B cell (primary cell): ENCODE results near the gene TLX1. TPM values are rescaled to one million over a fixed set of nuclear protein-coding genes. Genes with fewer than 3 reads are reported as not detected.

Source experiments
- ATAC-seq: fragments of 200-7000 bp; cut with Tn5 transposase; one replicate; pipeline ENCODE4 v1.10.0; 2021; ENCODE audit warnings: low read depth, mild to moderate bottlenecking, moderate number of reproducible peaks, moderate library complexity
- CTCF ChIA-PET: fragments of 350-600 bp; sonication (Branson Sonifier 250); formaldehyde crosslinking; loops from one replicate; lab custom pipeline; 2021; ENCODE audit warnings: antibody characterized with exemption, inconsistent platforms; lab: Charles Lee
- POLR2A ChIA-PET: fragments of 350-600 bp; sonication (Branson Sonifier 250); formaldehyde crosslinking; loops from one replicate; lab custom pipeline; 2021; ENCODE audit warnings: antibody characterized with exemption; lab: Charles Lee
- DNase-seq: peaks from one replicate; pipeline ENCODE4 v3.0.0; 2013
- H2AFZ ChIP-seq: 2 replicates; pipeline ENCODE4 v1.6.1; 2012; ENCODE audit warnings: mild to moderate bottlenecking, low read depth, low read length; ENCODE audit not compliant: insufficient read depth, poor library complexity, severe bottlenecking
- H3K27ac ChIP-seq, 2 donors: 1 replicate in 1 of 2; 2 replicates in 1 of 2; pipeline ENCODE4 v1.5.1; 2012 to 2013; ENCODE audit warnings: low read length in 2 of 2, mild to moderate bottlenecking in 2 of 2, moderate library complexity in 1 of 2
- H3K27me3 ChIP-seq, 4 experiments: fragments of 200-600 bp in 1 of 4; sonication (generic) in 1 of 4; replicated peaks in 1 of 4; 1 replicate in 2 of 4; 2 replicates in 2 of 4; pipeline versions ENCODE4 v1.6.1 to v1.7.0; 2013 to 2016; ENCODE audit warnings: low read length in 3 of 4, mild to moderate bottlenecking in 2 of 4, mixed read lengths in 1 of 4, moderate library complexity in 1 of 4; ENCODE audit not compliant: insufficient read depth in 4 of 4, control insufficient read depth in 3 of 4; ENCODE audit errors: control extremely low read depth in 1 of 4
- H3K36me3 ChIP-seq, 2 experiments: replicated peaks in 1 of 2; 1 replicate in 1 of 2; 2 replicates in 1 of 2; pipeline versions ENCODE4 v1.6.1 to v1.7.1; 2013; ENCODE audit warnings: low read length in 1 of 2; ENCODE audit not compliant: insufficient read depth in 2 of 2, control insufficient read depth in 1 of 2; ENCODE audit errors: control extremely low read depth in 1 of 2, extremely low read depth in 1 of 2
- H3K4me1 ChIP-seq, 2 donors: fragments of 200-600 bp in 1 of 2; sonication (generic) in 1 of 2; 1 replicate in 1 of 2; 2 replicates in 1 of 2; pipeline versions ENCODE4 v1.5.1 to v1.6.1; 2013 to 2017; ENCODE audit warnings: low read length in 2 of 2; ENCODE audit not compliant: control insufficient read depth in 2 of 2, insufficient read depth in 2 of 2
- H3K4me2 ChIP-seq: replicated peaks from 2 replicates; pipeline ENCODE3; 2012; ENCODE audit warnings: mild to moderate bottlenecking, low read depth, low read length; ENCODE audit not compliant: poor library complexity, severe bottlenecking
- H3K4me3 ChIP-seq, 5 experiments: fragments of 200-600 bp in 1 of 5; sonication (generic) in 1 of 5; 1 replicate in 3 of 5; 2 replicates in 2 of 5; pipeline versions ENCODE4 v1.5.1 to v1.7.0; 2011 to 2016; ENCODE audit warnings: low read length in 4 of 5, mild to moderate bottlenecking in 4 of 5, low read depth in 2 of 5, control low read depth in 1 of 5, moderate library complexity in 1 of 5; ENCODE audit not compliant: insufficient read depth in 1 of 5; ENCODE audit errors: control extremely low read depth in 1 of 5, extremely low read depth in 1 of 5
- H3K79me2 ChIP-seq: fragments of 200-600 bp; sonication (generic); one replicate; pipeline ENCODE4 v1.6.0; 2016; ENCODE audit warnings: low read length; ENCODE audit not compliant: control insufficient read depth, insufficient read depth
- H3K9ac ChIP-seq: fragments of 200-600 bp; sonication (generic); 2 replicates; pipeline ENCODE4 v1.6.1; 2017; ENCODE audit warnings: mild to moderate bottlenecking, low read length, moderate library complexity
- H3K9me3 ChIP-seq, 3 donors: one replicate each; pipeline versions ENCODE4 v1.6.1 to v1.7.1; 2013; ENCODE audit warnings: low read length in 2 of 3; ENCODE audit not compliant: control insufficient read depth in 2 of 3, insufficient read depth in 1 of 3; ENCODE audit errors: control extremely low read depth in 1 of 3
- H4K20me1 ChIP-seq: 2 replicates; pipeline ENCODE4 v1.6.0; 2012; ENCODE audit warnings: mild to moderate bottlenecking, low read length; ENCODE audit not compliant: insufficient read depth, control insufficient read depth, poor library complexity, severe bottlenecking
- H3K27ac Mint-ChIP-seq: one replicate; pipeline ENCODE4 v1.8.0; 2021; ENCODE audit warnings: mixed read lengths
- H3K27me3 Mint-ChIP-seq: one replicate; pipeline ENCODE4 v1.8.0; 2021; ENCODE audit warnings: mixed read lengths
- H3K4me1 Mint-ChIP-seq: one replicate; pipeline ENCODE4 v1.8.0; 2021; ENCODE audit warnings: mixed read lengths
- H3K4me3 Mint-ChIP-seq: one replicate; pipeline ENCODE4 v1.8.0; 2021; ENCODE audit warnings: mixed read lengths
- H3K9me3 Mint-ChIP-seq: one replicate; pipeline ENCODE4 v1.8.0; 2022; ENCODE audit warnings: mixed read lengths; ENCODE audit not compliant: insufficient read depth
- CTCF ChIP-seq: fragments of 200-600 bp; IDR thresholded peaks from one replicate; pipeline ENCODE4 v1.8.0; 2022; ENCODE audit warnings: antibody characterized with exemption, mild to moderate bottlenecking
- EZH2 ChIP-seq: IDR thresholded peaks from 2 replicates; pipeline ENCODE4 v1.6.1; 2012; ENCODE audit warnings: borderline replicate concordance, low read depth, mild to moderate bottlenecking, moderate library complexity, low read length; ENCODE audit not compliant: insufficient read depth, poor library complexity, severe bottlenecking
- WGBS: methylation state at CpG from one replicate; pipeline ENCODE4 v1.1.5; 2013; ENCODE audit warnings: missing lambda C conversion rate; ENCODE audit not compliant: insufficient coverage; 5-methylcytosine and 5-hydroxymethylcytosine counted together
- intact Hi-C: fragments of 100-400 bp; cut with micrococcal nuclease; formaldehyde crosslinking; loops from one replicate; pipeline ENCODE4 v1.10.0; 2022
- polyA plus RNA-seq: library from polyadenylated mRNA; depleted of rRNA; stranded (reverse); fragments of >200 nt; gene quantifications from 2 replicates; pipeline ENCODE4 v1.2.3, GENCODE V29; 2012
- total RNA-seq, 2 donors: library from RNA; stranded (reverse); fragments of 120-200 nt in 1 of 2; gene quantifications; 1 replicate in 1 of 2; 2 replicates in 1 of 2; pipeline versions ENCODE4 v1.2.3 to v1.2.4, GENCODE V29; 2013 to 2022

TLX1 gene
- total and polyA plus RNA-seq, 2 donors (not counting 1 experiment from before 2014, with no cell fraction given): not detected

- H3K4me1 ChIP-seq: no peaks in the 10 kb centered on the region
- intact Hi-C loops: no loop called here
- no peaks in the 10 kb centered on the region for H3K4me1 Mint-ChIP-seq
- H3K36me3 ChIP-seq: no peaks in the 10 kb centered on the region
- H3K9me3 Mint-ChIP-seq: no peaks in the 10 kb centered on the region
- DNase-seq: no peak
- H3K27ac ChIP-seq: no peak overlapping the region
- no peaks in the 10 kb centered on the region for H3K9me3 ChIP-seq
- H3K79me2 ChIP-seq: no peaks in the 10 kb centered on the region
- TF ChIP-seq EZH2 (no peak), CTCF (no peak)
- no peak overlapping the region for H2AFZ ChIP-seq
- no peak overlapping the region for H3K27ac Mint-ChIP-seq
- H3K27me3 ChIP-seq: peaks cover 0 to 72% (median 10%) of the 10 kb centered on the region in 4 experiments
- no peak overlapping the region for H3K4me3 ChIP-seq
- no peak overlapping the region for H3K9ac ChIP-seq
- 18% methylated on average over 10 of the region's 14 CpGs for WGBS
- no peak overlapping the region for H3K4me3 Mint-ChIP-seq
- peaks cover 65% of the 10 kb centered on the region for H3K27me3 Mint-ChIP-seq
- POLR2A ChIA-PET: no interaction called here
- H4K20me1 ChIP-seq: no peaks in the 10 kb centered on the region
- CTCF ChIA-PET: interaction anchor here (0.6 to 5.8 kb wide), 4 partner anchors 9 to 54 kb away, joined by 3 to 27 read pairs (median 4); no protein-coding TSS in a partner anchor
- H3K4me2 ChIP-seq: no peak overlapping the region
- no peak for ATAC-seq
Observed at GRCh38 chr10:101087965-101088364, 43.1 kb upstream of the TLX1 start.

DNA sequence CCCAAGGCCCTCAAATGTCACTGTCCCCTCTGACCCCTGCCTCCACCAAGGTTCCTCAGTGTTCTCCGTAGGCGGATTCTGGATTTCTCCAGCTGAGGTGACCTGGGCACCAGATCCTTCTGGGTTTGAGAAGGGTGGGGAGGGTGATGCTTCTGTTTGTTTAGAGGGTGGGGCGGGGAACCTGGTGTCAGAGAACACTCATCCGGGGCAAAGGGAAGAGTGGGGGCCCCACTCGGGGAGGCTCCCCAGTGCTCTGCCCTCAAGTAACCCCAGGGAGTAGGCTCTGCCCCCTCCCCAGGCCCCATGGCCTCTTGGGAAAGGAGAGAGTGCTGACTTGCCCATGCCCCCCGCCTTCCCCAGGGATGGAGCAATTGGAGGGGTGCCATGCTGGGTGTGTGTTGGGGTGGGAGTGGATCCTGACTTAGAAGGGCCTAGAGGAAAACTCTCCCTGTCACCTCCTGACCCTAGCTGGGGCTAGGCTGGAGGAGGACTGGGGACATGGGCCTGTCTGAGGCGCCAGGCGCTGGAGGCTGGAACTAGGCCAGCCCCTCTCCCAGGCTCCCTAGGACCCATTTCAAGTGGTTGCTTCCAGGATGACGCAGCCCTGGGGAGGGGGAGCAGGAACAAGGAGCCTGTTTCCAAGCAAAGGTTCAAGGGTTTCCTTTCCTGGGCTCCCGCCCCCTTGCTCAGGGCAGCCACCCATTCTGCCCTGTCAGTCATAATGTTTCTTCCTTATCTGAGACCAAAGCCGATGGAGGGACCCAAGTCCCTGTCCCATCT is 41.4 kb upstream of the TLX1 start:
- DNase-seq: no peak
- H3K27ac Mint-ChIP-seq: no peak overlapping the region
- Histone ChIP-seq H3K36me3 (no peaks in the 10 kb centered on the region), H3K27me3 (peaks cover 0 to 77% (median 8%) of the 10 kb centered on the region in 4 experiments), H2AFZ (no peak overlapping the region), H3K79me2 (no peaks in the 10 kb centered on the region), H3K27ac (no peak overlapping the region), H4K20me1 (no peaks in the 10 kb centered on the region), H3K4me2 (no peak overlapping the region), H3K4me3 (no peak overlapping the region), H3K9me3 (peaks cover 0 to 3% (median 0%) of the 10 kb centered on the region in 3 donors), H3K9ac (no peak overlapping the region), H3K4me1 (no peaks in the 10 kb centered on the region)
- no peak for ATAC-seq
- intact Hi-C loops: no loop called here
- peaks cover 66% of the 10 kb centered on the region for H3K27me3 Mint-ChIP-seq
- H3K4me1 Mint-ChIP-seq: no peaks in the 10 kb centered on the region
- no peak overlapping the region for H3K4me3 Mint-ChIP-seq
- POLR2A ChIA-PET: no interaction called here
- 64% methylated on average over 6 of the region's 11 CpGs for WGBS
- no peak for TF ChIP-seq CTCF
- CTCF ChIA-PET: no interaction called here
- no peaks in the 10 kb centered on the region for H3K9me3 Mint-ChIP-seq
